WTC11 (cell line): Measurements from ENCODE around the gene GSTT4. TPM values are rescaled to one million over a fixed set of nuclear protein-coding genes. Genes with fewer than 3 reads are reported as not detected.

Source experiments
- ATAC-seq: fragments of 200-7000 bp; cut with Tn5 transposase; 2 replicates; pipeline ENCODE4 v1.10.0; 2021; ENCODE audit warnings: mild to moderate bottlenecking, moderate library complexity
- CTCF ChIA-PET: fragments of 300-600 bp; sonication (Branson Sonifier 250); formaldehyde crosslinking; loops from one replicate; lab custom pipeline; 2021; ENCODE audit warnings: antibody characterized with exemption; lab: Charles Lee
- POLR2A ChIA-PET: fragments of 350-600 bp; sonication (Branson Sonifier 250); formaldehyde crosslinking; loops from one replicate; lab custom pipeline; 2021; ENCODE audit warnings: antibody characterized with exemption; lab: Charles Lee
- DNase-seq: peaks from one replicate; pipeline ENCODE4 v3.0.0; 2021; ENCODE audit warnings: low spot score
- H3K27ac Mint-ChIP-seq: 2 replicates; pipeline ENCODE4 v1.8.0; 2021; ENCODE audit warnings: mixed read lengths
- H3K27me3 Mint-ChIP-seq: 2 replicates; pipeline ENCODE4 v1.8.0; 2021; ENCODE audit warnings: low read depth, mild to moderate bottlenecking, moderate library complexity, mixed read lengths
- H3K36me3 Mint-ChIP-seq: 2 replicates; pipeline ENCODE4 v1.8.0; 2021; ENCODE audit warnings: mixed read lengths
- H3K4me1 Mint-ChIP-seq: 2 replicates; pipeline ENCODE4 v1.8.0; 2022; ENCODE audit warnings: mixed read lengths
- H3K4me3 Mint-ChIP-seq: 2 replicates; pipeline ENCODE4 v1.8.0; 2021; ENCODE audit warnings: mild to moderate bottlenecking, moderate library complexity, mixed read lengths
- H3K9me3 Mint-ChIP-seq: 2 replicates; pipeline ENCODE4 v1.8.0; 2021; ENCODE audit warnings: mixed read lengths
- AFF4 ChIP-seq: sonication (generic); formaldehyde crosslinking; IDR thresholded peaks from 2 replicates; pipeline ENCODE4 v1.8.1; 2023; ENCODE audit warnings: mild to moderate bottlenecking, missing genetic modification reagents, borderline replicate concordance
- E2F4 ChIP-seq: sonication (generic); formaldehyde crosslinking; IDR thresholded peaks from 2 replicates; pipeline ENCODE4 v1.8.1; 2022; ENCODE audit warnings: low read depth, mild to moderate bottlenecking, moderate library complexity, missing genetic modification reagents, borderline replicate concordance
- FOXP1 ChIP-seq: sonication (generic); formaldehyde crosslinking; IDR thresholded peaks from 2 replicates; pipeline ENCODE4 v1.8.0; 2022; ENCODE audit warnings: missing genetic modification reagents, mild to moderate bottlenecking, moderate library complexity, borderline replicate concordance
- JUN ChIP-seq: sonication (generic); formaldehyde crosslinking; IDR thresholded peaks from 2 replicates; pipeline ENCODE4 v1.8.0; 2023; ENCODE audit warnings: mild to moderate bottlenecking, missing genetic modification reagents
- NFATC4 ChIP-seq: fragments of 250-450 bp; sonication (Bioruptor Pico); IDR thresholded peaks from 2 replicates; pipeline ENCODE4 v1.9.0; 2021; ENCODE audit warnings: mild to moderate bottlenecking
- NFE2L1 ChIP-seq: sonication (generic); formaldehyde crosslinking; IDR thresholded peaks from 2 replicates; pipeline ENCODE4 v1.8.1; 2023; ENCODE audit warnings: missing genetic modification reagents
- OVOL2 ChIP-seq: fragments of 250-450 bp; sonication (Bioruptor Pico); IDR thresholded peaks from 2 replicates; pipeline ENCODE4 v1.9.0; 2021; ENCODE audit warnings: mild to moderate bottlenecking, borderline replicate concordance
- SMAD3 ChIP-seq: sonication (generic); formaldehyde crosslinking; IDR thresholded peaks from 2 replicates; pipeline ENCODE4 v1.8.0; 2022; ENCODE audit warnings: missing genetic modification reagents, mild to moderate bottlenecking, borderline replicate concordance
- SMAD4 ChIP-seq: sonication (generic); formaldehyde crosslinking; IDR thresholded peaks from 2 replicates; pipeline ENCODE4 v1.8.0; 2022; ENCODE audit warnings: mild to moderate bottlenecking, missing genetic modification reagents
- SP1 ChIP-seq: sonication (generic); formaldehyde crosslinking; conservative IDR thresholded peaks from 2 replicates; pipeline ENCODE4 v1.8.1; 2022; ENCODE audit warnings: missing genetic modification reagents
- TCF7 ChIP-seq: sonication (generic); formaldehyde crosslinking; IDR thresholded peaks from 2 replicates; pipeline ENCODE4 v1.8.0; 2022; ENCODE audit warnings: mild to moderate bottlenecking, low read depth, missing genetic modification reagents, moderate library complexity
- TEAD4 ChIP-seq: sonication (generic); formaldehyde crosslinking; IDR thresholded peaks from 2 replicates; pipeline ENCODE4 v1.8.0; 2022; ENCODE audit warnings: mild to moderate bottlenecking, missing genetic modification reagents
- ZNF263 ChIP-seq: sonication (generic); formaldehyde crosslinking; IDR thresholded peaks from 2 replicates; pipeline ENCODE4 v1.8.1; 2022; ENCODE audit warnings: low read depth, mild to moderate bottlenecking, moderate library complexity, missing genetic modification reagents
- ZNF281 ChIP-seq: sonication (generic); formaldehyde crosslinking; IDR thresholded peaks from 2 replicates; pipeline ENCODE4 v1.8.0; 2023; ENCODE audit warnings: mild to moderate bottlenecking, missing genetic modification reagents
- ZNF396 ChIP-seq: fragments of 250-450 bp; sonication (Bioruptor Pico); IDR thresholded peaks from 2 replicates; pipeline ENCODE4 v1.8.0; 2021; ENCODE audit warnings: mild to moderate bottlenecking, moderate library complexity, borderline replicate concordance
- ZNF512 ChIP-seq: sonication (generic); formaldehyde crosslinking; IDR thresholded peaks from 2 replicates; pipeline ENCODE4 v1.8.1; 2022; ENCODE audit warnings: missing genetic modification reagents, borderline replicate concordance
- total RNA-seq: library from RNA; stranded (reverse); gene quantifications from 3 replicates; pipeline ENCODE4 v1.2.3, GENCODE V29; 2021

The GSTT4 gene
- total RNA-seq, 1 experiment from 2014 or later: not detected

- Mint-ChIP-seq H3K9me3 (no peaks in the 10 kb centered on the region), H3K4me1 (peaks cover 6% of the 10 kb centered on the region), H3K27me3 (no peaks in the 10 kb centered on the region), H3K27ac (no peak overlapping the region), H3K4me3 (no peak overlapping the region), H3K36me3 (no peaks in the 10 kb centered on the region)
- ATAC-seq (no peak), DNase-seq (no peak)
- POLR2A ChIA-PET: no interaction called here
- TF ChIP-seq OVOL2 (CRISPR knock-in tag): no peak
- no peak for TF ChIP-seq NFATC4 (CRISPR knock-in tag)
- no peak for TF ChIP-seq AFF4 (CRISPR knock-in tag)
- no peak for TF ChIP-seq SMAD3 (CRISPR knock-in tag)
- TF ChIP-seq ZNF263 (CRISPR knock-in tag): no peak
- TF ChIP-seq NFE2L1: no peak
- no peak for TF ChIP-seq TCF7 (CRISPR knock-in tag)
- no peak for TF ChIP-seq SP1 (CRISPR knock-in tag)
- no peak for TF ChIP-seq ZNF396 (CRISPR knock-in tag)
- CTCF ChIA-PET: no interaction called here
Measured at GRCh38 chr22:24026733-24027132, 21.5 kb upstream of the GSTT4 start.

- ChIA-PET CTCF (no interaction called here), POLR2A (no interaction called here)
- TF ChIP-seq ZNF281 (CRISPR knock-in tag) (no peak), FOXP1 (CRISPR knock-in tag) (no peak), TEAD4 (CRISPR knock-in tag) (no peak), SMAD4 (no peak), ZNF512 (CRISPR knock-in tag) (no peak), JUN (CRISPR knock-in tag) (no peak), E2F4 (CRISPR knock-in tag) (no peak)
- ATAC-seq (no peak), DNase-seq (no peak)
- Mint-ChIP-seq H3K4me3 (no peak overlapping the region), H3K27ac (peak overlapping the region; percentile 31; the same call in 1 of the 2 replicates), H3K4me1 (peaks cover 6% of the 10 kb centered on the region), H3K9me3 (no peaks in the 10 kb centered on the region), H3K27me3 (no peaks in the 10 kb centered on the region), H3K36me3 (no peaks in the 10 kb centered on the region)
Measured at GRCh38 chr22:24026056-24026455, 20.8 kb upstream of the GSTT4 start.
